Tibial nerve (tissue), 4 donors: ENCODE data around the gene CDHR3. TPM values are rescaled to one million over a fixed set of nuclear protein-coding genes. Genes with fewer than 3 reads are reported as not detected.

ENCODE experiments used
- DNase-seq, 2 donors: peaks; one replicate each; pipeline ENCODE4 v3.0.0-alpha.2; 2019; ENCODE audit warnings: low spot score in 2 of 2
- H3K27ac ChIP-seq, 4 donors: fragments of 200-600 bp; sonication (generic) in 3 of 4; one replicate each; pipeline ENCODE4 v1.5.1; 2017 to 2019; ENCODE audit warnings: mild to moderate bottlenecking in 1 of 4
- H3K27me3 ChIP-seq, 2 donors: fragments of 200-600 bp; sonication (generic) in 1 of 2; one replicate each; pipeline versions ENCODE4 v1.5.1 to v1.6.0; 2017 to 2019
- H3K36me3 ChIP-seq, 3 donors: fragments of 200-600 bp; sonication (generic); one replicate each; pipeline ENCODE4 v1.5.1; 2018 to 2019
- H3K4me1 ChIP-seq, 4 donors: fragments of 200-600 bp; sonication (generic) in 3 of 4; one replicate each; pipeline ENCODE4 v1.5.1; 2017 to 2019
- H3K4me3 ChIP-seq, 4 donors: fragments of 200-600 bp; sonication (generic) in 3 of 4; one replicate each; pipeline ENCODE4 v1.5.1; 2017 to 2019; ENCODE audit warnings: mild to moderate bottlenecking in 1 of 4, moderate library complexity in 1 of 4
- H3K9me3 ChIP-seq, 4 donors: fragments of 200-600 bp; sonication (generic) in 3 of 4; one replicate each; pipeline ENCODE4 v1.5.1; 2017 to 2019
- EP300 ChIP-seq, 2 donors: sonication (generic); formaldehyde crosslinking; IDR thresholded peaks; one replicate each; pipeline ENCODE4 v1.6.1; 2017; ENCODE audit warnings: antibody characterized with exemption in 2 of 2, mild to moderate bottlenecking in 1 of 2
- POLR2A ChIP-seq, 2 donors: fragments of 450-650 bp; IDR thresholded peaks; one replicate each; pipeline ENCODE4 v1.6.1; 2017; ENCODE audit warnings: antibody characterized with exemption in 2 of 2, mild to moderate bottlenecking in 2 of 2, moderate library complexity in 2 of 2
- WGBS, 2 donors: methylation state at CpG; one replicate each; pipeline ENCODE4 v1.1.5; 2018; 5-methylcytosine and 5-hydroxymethylcytosine counted together
- total RNA-seq, 4 donors: library from RNA; depleted of rRNA; stranded (reverse); fragments of >200 nt; gene quantifications; one replicate each; pipeline ENCODE4 v1.1.0, GENCODE V29; 2016
- TF ChIP-seq, protein P1 (sequence below), 5 experiments: fragments of 200-600 bp in 3 of 5; fragments of 450-650 bp in 2 of 5; sonication (generic) in 3 of 5; IDR thresholded peaks; one replicate each; pipeline ENCODE4 v1.5.1; 2016 to 2019; ENCODE audit warnings: antibody characterized with exemption in 5 of 5, mild to moderate bottlenecking in 3 of 5, moderate library complexity in 2 of 5

CDHR3 gene
- total RNA-seq, 4 donors from 2014 or later, result 6.1 to 18.2 (median 10.5) TPM

DNA sequence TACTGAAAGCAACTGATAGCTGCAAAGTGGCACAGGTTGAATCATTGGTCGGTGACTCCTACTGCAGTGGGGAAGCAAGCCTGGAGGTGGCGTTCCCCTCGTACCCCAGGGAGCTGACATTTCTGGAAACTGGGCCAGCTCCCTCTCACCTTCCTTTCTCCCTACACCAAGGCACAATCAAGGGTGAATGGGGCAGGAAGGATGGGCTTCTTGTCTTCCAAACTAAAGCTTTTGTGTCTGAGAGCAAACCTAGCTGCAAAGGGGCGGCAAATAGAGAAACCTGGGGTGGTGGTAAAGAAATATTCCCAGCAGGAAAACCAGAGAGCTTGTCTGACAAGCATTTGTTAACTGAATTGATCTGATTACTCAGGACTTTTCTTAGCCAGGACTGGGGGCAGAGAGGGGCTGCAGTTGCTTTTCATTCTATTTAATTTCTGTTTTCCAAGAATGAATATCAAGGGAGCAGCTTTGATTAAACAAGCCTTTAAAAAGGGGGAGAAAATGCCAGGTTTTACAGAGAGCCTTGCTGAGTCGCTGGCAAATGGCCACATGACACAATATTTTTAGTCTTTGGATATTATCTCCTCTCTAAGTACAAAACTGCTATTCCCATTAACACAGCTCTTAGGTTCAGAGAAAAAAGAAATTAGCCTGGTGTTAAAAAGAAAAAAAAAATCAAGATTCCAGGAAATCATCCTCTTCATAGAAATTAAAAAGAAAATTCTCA lies 27.8 kb downstream of the CDHR3 start:
- no peak overlapping the region for H3K4me3 ChIP-seq
- no peaks in the 10 kb centered on the region for H3K36me3 ChIP-seq
- no peaks in the 10 kb centered on the region for H3K27me3 ChIP-seq
- peaks cover 0 to 15% (median 0%) of the 10 kb centered on the region in 4 donors for H3K4me1 ChIP-seq
- H3K27ac ChIP-seq, result no peak overlapping the region
- TF ChIP-seq POLR2A (IDR thresholded peaks at IDR 0.05), result no peak
- TF ChIP-seq, protein P1, sequence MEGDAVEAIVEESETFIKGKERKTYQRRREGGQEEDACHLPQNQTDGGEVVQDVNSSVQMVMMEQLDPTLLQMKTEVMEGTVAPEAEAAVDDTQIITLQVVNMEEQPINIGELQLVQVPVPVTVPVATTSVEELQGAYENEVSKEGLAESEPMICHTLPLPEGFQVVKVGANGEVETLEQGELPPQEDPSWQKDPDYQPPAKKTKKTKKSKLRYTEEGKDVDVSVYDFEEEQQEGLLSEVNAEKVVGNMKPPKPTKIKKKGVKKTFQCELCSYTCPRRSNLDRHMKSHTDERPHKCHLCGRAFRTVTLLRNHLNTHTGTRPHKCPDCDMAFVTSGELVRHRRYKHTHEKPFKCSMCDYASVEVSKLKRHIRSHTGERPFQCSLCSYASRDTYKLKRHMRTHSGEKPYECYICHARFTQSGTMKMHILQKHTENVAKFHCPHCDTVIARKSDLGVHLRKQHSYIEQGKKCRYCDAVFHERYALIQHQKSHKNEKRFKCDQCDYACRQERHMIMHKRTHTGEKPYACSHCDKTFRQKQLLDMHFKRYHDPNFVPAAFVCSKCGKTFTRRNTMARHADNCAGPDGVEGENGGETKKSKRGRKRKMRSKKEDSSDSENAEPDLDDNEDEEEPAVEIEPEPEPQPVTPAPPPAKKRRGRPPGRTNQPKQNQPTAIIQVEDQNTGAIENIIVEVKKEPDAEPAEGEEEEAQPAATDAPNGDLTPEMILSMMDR (IDR thresholded peaks at IDR 0.05), result no peak
- no peak for TF ChIP-seq EP300 (IDR thresholded peaks at IDR 0.05)
- 43 to 57% methylated on average over 5 of the region's 5 CpGs for WGBS, 2 donors
- no peaks in the 10 kb centered on the region for H3K9me3 ChIP-seq
- DNase-seq, result peak in 1 of 2 donors; percentile 51

DNA sequence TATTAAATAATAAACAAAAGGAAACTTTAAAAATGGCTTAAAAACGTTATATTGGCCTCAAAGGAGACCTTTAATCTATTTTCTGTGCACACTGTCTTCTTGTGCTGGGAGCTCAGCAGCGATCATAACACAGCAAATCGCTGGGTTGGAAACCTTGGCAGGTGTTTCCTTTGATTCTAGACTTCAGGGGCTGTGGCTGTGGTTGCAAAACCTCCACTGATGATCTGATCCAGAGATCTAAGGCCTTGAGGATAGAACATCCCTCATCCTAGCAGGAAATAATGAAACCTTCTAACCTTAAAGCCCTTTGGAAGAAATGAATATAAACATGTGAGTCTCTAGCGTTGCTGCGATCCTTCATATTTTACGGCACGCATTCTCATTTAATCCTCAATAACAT lies 29.8 kb downstream of the CDHR3 start:
- H3K4me3 ChIP-seq, result no peak overlapping the region
- H3K27ac ChIP-seq, result no peak overlapping the region
- 76 to 77% methylated on average over 7 of the region's 7 CpGs for WGBS, 2 donors
- no peaks in the 10 kb centered on the region for H3K36me3 ChIP-seq
- H3K9me3 ChIP-seq, result no peaks in the 10 kb centered on the region
- DNase-seq, result no peak
- TF ChIP-seq, protein P1 (IDR thresholded peaks at IDR 0.05), result no peak
- TF ChIP-seq POLR2A (IDR thresholded peaks at IDR 0.05), result no peak
- no peak for TF ChIP-seq EP300 (IDR thresholded peaks at IDR 0.05)
- H3K4me1 ChIP-seq, result peaks cover 0 to 22% (median 0%) of the 10 kb centered on the region in 4 donors
- no peaks in the 10 kb centered on the region for H3K27me3 ChIP-seq

DNA sequence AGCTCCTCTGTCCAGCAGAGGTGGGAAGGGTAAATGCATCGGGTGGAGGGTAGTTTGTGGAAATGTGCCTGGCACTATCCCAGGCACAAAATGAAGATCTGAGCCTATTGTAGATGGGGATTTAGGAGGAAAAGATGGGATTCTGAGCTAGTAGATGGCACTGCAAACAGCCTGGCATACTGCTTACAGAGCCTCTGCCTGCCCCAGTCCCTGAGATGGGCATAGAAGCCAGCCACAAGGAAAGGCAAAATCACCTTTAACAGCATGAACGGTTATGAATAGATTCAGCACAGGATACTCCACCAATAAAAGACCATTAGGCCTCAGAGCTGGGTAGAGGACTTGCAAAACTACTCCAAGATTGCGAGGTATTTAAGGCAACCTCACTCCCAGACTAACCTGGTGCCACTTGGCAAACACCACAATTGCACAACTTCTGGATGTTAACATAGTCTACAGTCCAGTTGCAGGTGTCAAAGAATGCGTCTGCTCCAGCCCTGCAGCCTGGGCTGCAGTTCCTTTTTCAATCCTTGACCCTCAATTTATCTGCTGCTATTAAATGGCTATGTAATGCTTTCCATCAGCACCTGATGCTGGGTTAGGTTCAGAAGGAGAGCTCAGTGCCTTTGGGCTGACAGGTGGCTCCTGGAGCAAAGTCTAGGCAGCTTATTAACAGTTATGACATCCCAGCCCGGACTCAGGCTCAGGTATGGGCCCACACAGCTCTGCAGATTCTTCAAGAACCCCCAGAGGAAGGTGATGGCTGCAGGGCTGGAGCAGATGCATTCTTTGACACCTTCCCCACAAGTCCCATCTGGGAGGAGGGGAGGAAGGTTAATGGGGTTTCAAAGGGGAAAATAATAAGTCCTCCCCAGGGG lies 34.0 kb downstream of the CDHR3 start:
- no peak overlapping the region for H3K27ac ChIP-seq
- H3K9me3 ChIP-seq, result no peaks in the 10 kb centered on the region
- peaks cover 0 to 9% (median 0%) of the 10 kb centered on the region in 4 donors for H3K4me1 ChIP-seq
- 85 to 87% methylated on average over 5 of the region's 5 CpGs for WGBS, 2 donors
- no peaks in the 10 kb centered on the region for H3K27me3 ChIP-seq
- DNase-seq, result no peak
- no peak overlapping the region for H3K4me3 ChIP-seq
- no peaks in the 10 kb centered on the region for H3K36me3 ChIP-seq
- TF ChIP-seq EP300 (IDR thresholded peaks at IDR 0.05) (no peak), POLR2A (IDR thresholded peaks at IDR 0.05) (no peak)
- TF ChIP-seq, protein P1 (IDR thresholded peaks at IDR 0.05), result no peak

DNA sequence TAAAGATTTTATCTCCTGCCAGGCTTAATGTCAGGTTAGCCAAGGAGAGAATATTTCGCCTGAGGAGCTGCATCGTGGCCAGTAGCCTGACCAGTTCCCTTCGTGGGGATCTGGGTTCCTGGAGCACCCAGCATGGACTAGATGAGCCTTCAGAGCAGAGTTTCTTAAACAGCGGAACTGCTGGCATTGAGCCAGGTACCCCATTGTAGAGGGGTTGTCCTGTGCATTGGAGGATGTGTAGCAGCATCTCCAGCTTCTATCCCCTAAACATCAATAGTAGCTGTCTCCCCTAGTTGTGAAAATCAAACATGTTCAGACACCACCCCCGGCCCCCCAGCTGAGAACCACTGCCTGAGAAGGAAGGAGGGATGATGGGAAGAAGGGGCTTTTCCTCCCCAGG lies 36.2 kb downstream of the CDHR3 start:
- Histone ChIP-seq H3K4me1 (peaks cover 0 to 9% (median 0%) of the 10 kb centered on the region in 4 donors), H3K9me3 (no peaks in the 10 kb centered on the region), H3K4me3 (no peak overlapping the region), H3K36me3 (no peaks in the 10 kb centered on the region), H3K27me3 (no peaks in the 10 kb centered on the region), H3K27ac (no peak overlapping the region)
- 84 to 89% methylated on average over 5 of the region's 5 CpGs for WGBS, 2 donors
- DNase-seq, result no peak
- TF ChIP-seq, protein P1 (IDR thresholded peaks at IDR 0.05), result no peak

DNA sequence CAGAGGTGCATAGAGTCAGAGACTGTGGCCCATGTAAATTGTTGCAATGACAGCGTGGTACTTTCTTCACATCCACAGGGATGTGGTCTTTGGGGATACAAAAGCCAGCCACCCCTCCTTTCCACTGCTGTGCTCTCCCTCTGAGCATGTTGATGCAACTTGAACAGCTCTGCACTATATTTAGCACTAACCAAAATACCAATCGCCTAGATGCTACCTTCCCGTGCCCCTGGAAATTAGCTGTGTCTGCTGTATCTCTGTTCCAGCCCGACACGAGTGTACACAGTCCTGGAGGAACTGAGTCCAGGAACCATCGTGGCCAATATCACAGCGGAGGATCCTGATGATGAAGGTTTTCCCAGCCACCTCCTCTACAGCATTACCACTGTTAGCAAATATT lies 38.1 kb downstream of the CDHR3 start:
- WGBS, 2 donors, result 67 to 75% methylated on average over 7 of the region's 7 CpGs
- Histone ChIP-seq H3K27me3 (no peaks in the 10 kb centered on the region), H3K27ac (no peak overlapping the region), H3K4me1 (peaks cover 0 to 9% (median 0%) of the 10 kb centered on the region in 4 donors), H3K36me3 (peaks cover 0 to 2% (median 0%) of the 10 kb centered on the region in 3 donors), H3K9me3 (peaks cover 0 to 8% (median 0%) of the 10 kb centered on the region in 4 donors), H3K4me3 (no peak overlapping the region)
- DNase-seq, result no peak
- TF ChIP-seq POLR2A (IDR thresholded peaks at IDR 0.05), result no peak
- TF ChIP-seq EP300 (IDR thresholded peaks at IDR 0.05), result no peak
- TF ChIP-seq, protein P1 (IDR thresholded peaks at IDR 0.05), result no peak
